T-cell (primary cell): Measurements from ENCODE around the gene COL4A5. TPM values are rescaled to one million over a fixed set of nuclear protein-coding genes. Genes with fewer than 3 reads are reported as not detected.

ENCODE experiments used
- ATAC-seq, 4 experiments: fragments of 200-7000 bp in 3 of 4; fragments of 150-1000 bp in 1 of 4; cut with Tn5 transposase; replicated peaks in 1 of 4; 1 replicate in 3 of 4; 2 replicates in 1 of 4; pipeline ENCODE4 v1.10.0; 2021; ENCODE audit warnings: moderate library complexity in 3 of 4, mild to moderate bottlenecking in 2 of 4, moderate number of reproducible peaks in 1 of 4
- CTCF ChIA-PET, 2 donors: fragments of 300-600 bp; sonication (Branson Sonifier 250); formaldehyde crosslinking; loops; one replicate each; lab custom pipeline; 2022; ENCODE audit warnings: antibody characterized with exemption in 2 of 2; lab: Charles Lee
- POLR2A ChIA-PET, 2 donors: fragments of 300-600 bp; sonication (Branson Sonifier 250); formaldehyde crosslinking; loops; one replicate each; lab custom pipeline; 2022; ENCODE audit warnings: antibody characterized with exemption in 2 of 2; lab: Charles Lee
- DNase-seq, 35 experiments: peaks; one replicate each; pipeline versions ENCODE4 v3.0.0 to v3.0.0-alpha.2; 2013 to 2023
- H3K27ac ChIP-seq: one replicate; pipeline ENCODE4 v1.5.1; 2013; ENCODE audit warnings: low read length
- H3K27me3 ChIP-seq, 2 experiments: replicated peaks in 1 of 2; 1 replicate in 1 of 2; 2 replicates in 1 of 2; pipeline versions ENCODE4 v1.6.1 to v1.7.0; 2013; ENCODE audit warnings: low read length in 1 of 2, mixed read lengths in 1 of 2; ENCODE audit not compliant: control insufficient read depth in 2 of 2, insufficient read depth in 2 of 2; ENCODE audit errors: extremely low read depth in 1 of 2
- H3K36me3 ChIP-seq, 2 donors: 1 replicate in 1 of 2; 2 replicates in 1 of 2; pipeline versions ENCODE4 v1.6.1 to v1.7.0; 2013; ENCODE audit warnings: low read length in 1 of 2; ENCODE audit not compliant: control insufficient read depth in 2 of 2, insufficient read depth in 1 of 2; ENCODE audit errors: extremely low read depth in 1 of 2
- H3K4me1 ChIP-seq, 2 experiments: 1 replicate in 1 of 2; 2 replicates in 1 of 2; pipeline versions ENCODE4 v1.6.1 to v1.7.0; 2013; ENCODE audit warnings: low read length in 2 of 2, mixed read lengths in 1 of 2; ENCODE audit not compliant: insufficient read depth in 2 of 2, control insufficient read depth in 1 of 2; ENCODE audit errors: extremely low read depth in 1 of 2
- H3K4me3 ChIP-seq, 2 donors: 1 replicate in 1 of 2; 2 replicates in 1 of 2; pipeline versions ENCODE4 v1.5.1 to v1.7.0; 2013; ENCODE audit warnings: mild to moderate bottlenecking in 2 of 2, low read length in 1 of 2, moderate library complexity in 1 of 2; ENCODE audit not compliant: control insufficient read depth in 1 of 2; ENCODE audit errors: extremely low read depth in 1 of 2
- H3K9me3 ChIP-seq: 2 replicates; pipeline ENCODE4 v1.7.0; 2013
- H3K27ac Mint-ChIP-seq, 2 donors: one replicate each; pipeline ENCODE4 v1.8.0; 2020 to 2021; ENCODE audit warnings: mild to moderate bottlenecking in 2 of 2, mixed read lengths in 2 of 2
- H3K27me3 Mint-ChIP-seq, 2 donors: one replicate each; pipeline ENCODE4 v1.8.0; 2021 to 2022; ENCODE audit warnings: mixed read lengths in 2 of 2
- H3K36me3 Mint-ChIP-seq: one replicate; pipeline ENCODE4 v1.8.0; 2021; ENCODE audit warnings: mixed read lengths
- H3K4me1 Mint-ChIP-seq, 3 donors: one replicate each; pipeline ENCODE4 v1.8.0; 2020 to 2022; ENCODE audit warnings: mixed read lengths in 3 of 3, mild to moderate bottlenecking in 1 of 3
- H3K4me3 Mint-ChIP-seq, 3 donors: one replicate each; pipeline ENCODE4 v1.8.0; 2020 to 2022; ENCODE audit warnings: mild to moderate bottlenecking in 3 of 3, mixed read lengths in 3 of 3, moderate library complexity in 3 of 3
- H3K9me3 Mint-ChIP-seq, 3 donors: one replicate each; pipeline ENCODE4 v1.8.0; 2020 to 2022; ENCODE audit warnings: mixed read lengths in 3 of 3
- WGBS: methylation state at CpG from one replicate; pipeline ENCODE4 v1.1.5; 2013; ENCODE audit warnings: missing lambda C conversion rate; ENCODE audit not compliant: insufficient coverage; 5-methylcytosine and 5-hydroxymethylcytosine counted together
- total RNA-seq, 35 experiments: library from RNA in 6 of 35; stranded (reverse) in 6 of 35; fragments of 120-200 nt in 1 of 35; gene quantifications; one replicate each; pipeline versions ENCODE4 v1.2.1 to v1.2.4 and lab custom pipeline; 2013 to 2026

COL4A5 gene
- total RNA-seq, 5 donors from 2014 or later (not counting 1 experiment from before 2014, with no cell fraction given) = 0.22 to 0.59 (median 0.36) TPM; not detected in 1

- Histone ChIP-seq H3K27me3 (peaks cover 10 to 29% of the 10 kb centered on the region in 2 experiments), H3K36me3 (no peaks in the 10 kb centered on the region), H3K27ac (no peak overlapping the region), H3K9me3 (no peaks in the 10 kb centered on the region), H3K4me1 (peaks cover 0 to 5% of the 10 kb centered on the region in 2 experiments), H3K4me3 (no peak overlapping the region)
- 15% methylated on average over 2 of the region's 5 CpGs for WGBS
- ChIA-PET CTCF (no interaction called here), POLR2A (no interaction called here)
- Mint-ChIP-seq H3K36me3 (no peaks in the 10 kb centered on the region), H3K27me3 (peaks cover 26 to 45% of the 10 kb centered on the region in 2 donors), H3K4me1 (peaks cover 0 to 5% (median 0%) of the 10 kb centered on the region in 3 donors), H3K9me3 (no peaks in the 10 kb centered on the region), H3K27ac (no peak overlapping the region), H3K4me3 (no peak overlapping the region)
- no peak for DNase-seq
- no peak for ATAC-seq
Measured at GRCh38 chrX:108737754-108738153, 298.1 kb downstream of the COL4A5 start.

- H3K36me3 ChIP-seq = no peaks in the 10 kb centered on the region
- H3K4me1 ChIP-seq = peaks cover 0 to 5% of the 10 kb centered on the region in 2 experiments
- CTCF ChIA-PET = no interaction called here
- H3K27me3 ChIP-seq = peaks cover 2 to 17% of the 10 kb centered on the region in 2 experiments
- H3K4me3 Mint-ChIP-seq = no peak overlapping the region
- H3K27ac Mint-ChIP-seq = no peak overlapping the region
- no peak for ATAC-seq
- no peak overlapping the region for H3K4me3 ChIP-seq
- peaks cover 4 to 24% of the 10 kb centered on the region in 2 donors for H3K27me3 Mint-ChIP-seq
- POLR2A ChIA-PET = no interaction called here
- DNase-seq = no peak
- no peak overlapping the region for H3K27ac ChIP-seq
- H3K36me3 Mint-ChIP-seq = no peaks in the 10 kb centered on the region
- H3K4me1 Mint-ChIP-seq = peaks cover 0 to 5% (median 0%) of the 10 kb centered on the region in 3 donors
- no peaks in the 10 kb centered on the region for H3K9me3 ChIP-seq
- no CpG with 5 or more reads among the region's 1 CpG for WGBS
- no peaks in the 10 kb centered on the region for H3K9me3 Mint-ChIP-seq
Measured at GRCh38 chrX:108740299-108740774, 300.7 kb downstream of the COL4A5 start.

Other genes starting within 250 kb of the COL4A5 start
- gene COL4A6, start 1.4 kb upstream of the COL4A5 start, total RNA-seq = under 1 TPM in 3 of 5 donors, not detected in 2; 0.03 to 0.22 (median 0.20) TPM